ENCODE measurements around the gene KLK6.
A peak's percentile ranks its signal among the peaks of the same experiment; 100 is the strongest.

Gene KLK6

GRCh38 chr19:50969413-50969760 is at the start of gene KLK6:
Gene KLK6 (minus strand): TSS chr19:50969591. CDS start chr19:50968104, 1,487 bp downstream.
- no peaks in the 10 kb centered on the region for H3K27me3 ChIP-seq (ENCODE audit: control insufficient read depth, insufficient read depth, low read length)
- H3K9me3 ChIP-seq (ENCODE audit: control insufficient read depth, insufficient read depth, low read length), result no peaks in the 10 kb centered on the region
- H3K4me3 ChIP-seq (ENCODE audit: low read depth, low read length), result no peak within 1 kb of the TSS
- H3K9ac ChIP-seq (ENCODE audit: low read depth, low read length), result no peak within 1 kb of the TSS
- no peaks in the 10 kb centered on the region for H3K36me3 ChIP-seq (ENCODE audit: control insufficient read depth, insufficient read depth, low read length)
- peaks cover 7% of the 10 kb centered on the region for H3K4me1 ChIP-seq (ENCODE audit: control insufficient read depth, insufficient read depth, low read length)

- H3K9me3 ChIP-seq (ENCODE audit: control insufficient read depth, insufficient read depth, low read length), result no peaks in the 10 kb centered on the region
- H3K4me1 ChIP-seq (ENCODE audit: control insufficient read depth, insufficient read depth, low read length), result no peaks in the 10 kb centered on the region
- H3K36me3 ChIP-seq (ENCODE audit: control insufficient read depth, insufficient read depth, low read length), result no peaks in the 10 kb centered on the region
- H3K9ac ChIP-seq (ENCODE audit: low read depth, low read length), result no peak overlapping the region
- H3K4me3 ChIP-seq (ENCODE audit: low read depth, low read length), result peak overlapping the region; percentile 59
- peaks cover 26% of the 10 kb centered on the region for H3K27me3 ChIP-seq (ENCODE audit: control insufficient read depth, insufficient read depth, low read length)
Measured at GRCh38 chr19:51018745-51019543, 49.6 kb upstream of the KLK6 start.

- Histone ChIP-seq H3K36me3 (ENCODE audit: control insufficient read depth, insufficient read depth, low read length) (no peaks in the 10 kb centered on the region), H3K9me3 (ENCODE audit: control insufficient read depth, insufficient read depth, low read length) (no peaks in the 10 kb centered on the region), H3K4me1 (ENCODE audit: control insufficient read depth, insufficient read depth, low read length) (no peaks in the 10 kb centered on the region), H3K27me3 (ENCODE audit: control insufficient read depth, insufficient read depth, low read length) (peaks cover 26% of the 10 kb centered on the region), H3K9ac (ENCODE audit: low read depth, low read length) (no peak overlapping the region), H3K4me3 (ENCODE audit: low read depth, low read length) (peak overlapping the region; percentile 76)
Measured at GRCh38 chr19:51016798-51017683, 47.6 kb upstream of the KLK6 start.

- Histone ChIP-seq H3K27me3 (ENCODE audit: control insufficient read depth, insufficient read depth, low read length) (peaks cover 26% of the 10 kb centered on the region), H3K4me1 (ENCODE audit: control insufficient read depth, insufficient read depth, low read length) (no peaks in the 10 kb centered on the region), H3K36me3 (ENCODE audit: control insufficient read depth, insufficient read depth, low read length) (no peaks in the 10 kb centered on the region), H3K9me3 (ENCODE audit: control insufficient read depth, insufficient read depth, low read length) (no peaks in the 10 kb centered on the region), H3K4me3 (ENCODE audit: low read depth, low read length) (no peak overlapping the region), H3K9ac (ENCODE audit: low read depth, low read length) (no peak overlapping the region)
Measured at GRCh38 chr19:51015691-51016267, 46.4 kb upstream of the KLK6 start.

GRCh38 chr19:51014242-51014641 is 44.9 kb upstream of the KLK6 start:
- H3K27me3 ChIP-seq (ENCODE audit: control insufficient read depth, insufficient read depth, low read length), result peaks cover 18% of the 10 kb centered on the region
- no peaks in the 10 kb centered on the region for H3K4me1 ChIP-seq (ENCODE audit: control insufficient read depth, insufficient read depth, low read length)
- H3K4me3 ChIP-seq (ENCODE audit: low read depth, low read length), result no peak overlapping the region
- H3K36me3 ChIP-seq (ENCODE audit: control insufficient read depth, insufficient read depth, low read length), result no peaks in the 10 kb centered on the region
- no peaks in the 10 kb centered on the region for H3K9me3 ChIP-seq (ENCODE audit: control insufficient read depth, insufficient read depth, low read length)
- H3K9ac ChIP-seq (ENCODE audit: low read depth, low read length), result no peak overlapping the region

GRCh38 chr19:51012661-51013190 is 43.3 kb upstream of the KLK6 start:
- H3K9me3 ChIP-seq (ENCODE audit: control insufficient read depth, insufficient read depth, low read length), result no peaks in the 10 kb centered on the region
- H3K4me3 ChIP-seq (ENCODE audit: low read depth, low read length), result no peak overlapping the region
- no peaks in the 10 kb centered on the region for H3K4me1 ChIP-seq (ENCODE audit: control insufficient read depth, insufficient read depth, low read length)
- H3K27me3 ChIP-seq (ENCODE audit: control insufficient read depth, insufficient read depth, low read length), result peaks cover 8% of the 10 kb centered on the region
- no peak overlapping the region for H3K9ac ChIP-seq (ENCODE audit: low read depth, low read length)
- no peaks in the 10 kb centered on the region for H3K36me3 ChIP-seq (ENCODE audit: control insufficient read depth, insufficient read depth, low read length)

GRCh38 chr19:51010066-51010795 is 40.8 kb upstream of the KLK6 start:
- H3K36me3 ChIP-seq (ENCODE audit: control insufficient read depth, insufficient read depth, low read length), result no peaks in the 10 kb centered on the region
- H3K9ac ChIP-seq (ENCODE audit: low read depth, low read length), result no peak overlapping the region
- no peaks in the 10 kb centered on the region for H3K4me1 ChIP-seq (ENCODE audit: control insufficient read depth, insufficient read depth, low read length)
- H3K27me3 ChIP-seq (ENCODE audit: control insufficient read depth, insufficient read depth, low read length), result no peaks in the 10 kb centered on the region
- H3K9me3 ChIP-seq (ENCODE audit: control insufficient read depth, insufficient read depth, low read length), result no peaks in the 10 kb centered on the region
- no peak overlapping the region for H3K4me3 ChIP-seq (ENCODE audit: low read depth, low read length)

- H3K9ac ChIP-seq (ENCODE audit: low read depth, low read length), result no peak overlapping the region
- no peaks in the 10 kb centered on the region for H3K36me3 ChIP-seq (ENCODE audit: control insufficient read depth, insufficient read depth, low read length)
- no peaks in the 10 kb centered on the region for H3K9me3 ChIP-seq (ENCODE audit: control insufficient read depth, insufficient read depth, low read length)
- no peak overlapping the region for H3K4me3 ChIP-seq (ENCODE audit: low read depth, low read length)
- no peaks in the 10 kb centered on the region for H3K27me3 ChIP-seq (ENCODE audit: control insufficient read depth, insufficient read depth, low read length)
- H3K4me1 ChIP-seq (ENCODE audit: control insufficient read depth, insufficient read depth, low read length), result no peaks in the 10 kb centered on the region
Measured at GRCh38 chr19:51009061-51009891, 39.9 kb upstream of the KLK6 start.

- H3K4me1 ChIP-seq (ENCODE audit: control insufficient read depth, insufficient read depth, low read length), result no peaks in the 10 kb centered on the region
- no peak overlapping the region for H3K4me3 ChIP-seq (ENCODE audit: low read depth, low read length)
- H3K36me3 ChIP-seq (ENCODE audit: control insufficient read depth, insufficient read depth, low read length), result no peaks in the 10 kb centered on the region
- no peaks in the 10 kb centered on the region for H3K27me3 ChIP-seq (ENCODE audit: control insufficient read depth, insufficient read depth, low read length)
- no peaks in the 10 kb centered on the region for H3K9me3 ChIP-seq (ENCODE audit: control insufficient read depth, insufficient read depth, low read length)
- no peak overlapping the region for H3K9ac ChIP-seq (ENCODE audit: low read depth, low read length)
Measured at GRCh38 chr19:51007488-51007887, 38.1 kb upstream of the KLK6 start.

- no peaks in the 10 kb centered on the region for H3K36me3 ChIP-seq (ENCODE audit: control insufficient read depth, insufficient read depth, low read length)
- H3K4me1 ChIP-seq (ENCODE audit: control insufficient read depth, insufficient read depth, low read length), result no peaks in the 10 kb centered on the region
- H3K27me3 ChIP-seq (ENCODE audit: control insufficient read depth, insufficient read depth, low read length), result no peaks in the 10 kb centered on the region
- H3K9ac ChIP-seq (ENCODE audit: low read depth, low read length), result no peak overlapping the region
- H3K9me3 ChIP-seq (ENCODE audit: control insufficient read depth, insufficient read depth, low read length), result no peaks in the 10 kb centered on the region
- no peak overlapping the region for H3K4me3 ChIP-seq (ENCODE audit: low read depth, low read length)
Measured at GRCh38 chr19:51006406-51006805, 37.0 kb upstream of the KLK6 start.

Measured in iPS-15b (cell line).